MM.1S (cell line): ENCODE measurements around the gene ETV7.

Source experiments
- CTCF ChIP-seq: fragments of 300-600 bp; sonication (generic); IDR thresholded peaks from 2 replicates; pipeline ENCODE4 v1.5.1; 2016; ENCODE audit warnings: antibody characterized with exemption, low read length, mixed read lengths
- EZH2 ChIP-seq: fragments of 300-600 bp; sonication (generic); optimal IDR thresholded peaks from 2 replicates; pipeline ENCODE3; 2017; ENCODE audit warnings: low read depth, mild to moderate bottlenecking, antibody characterized with exemption, low read length, mixed read lengths
- EZH2phosphoT487 ChIP-seq: fragments of 300-600 bp; sonication (generic); IDR thresholded peaks from 2 replicates; pipeline ENCODE4 v1.6.1; 2018; ENCODE audit warnings: antibody characterized with exemption, low read length

- no peak for TF ChIP-seq CTCF
- TF ChIP-seq EZH2, result no peak
- TF ChIP-seq EZH2phosphoT487, result no peak
Measured at GRCh38 chr6:36375644-36376155, 11.8 kb downstream of the ETV7 start.
